Liver (tissue), 9 donors: ENCODE data around the gene CREB5. TPM values are rescaled to one million over a fixed set of nuclear protein-coding genes. Genes with fewer than 3 reads are reported as not detected.

Experiments
- DNase-seq: peaks from one replicate; pipeline ENCODE4 v3.0.0-alpha.2; 2017; ENCODE audit warnings: low spot score
- H3K27ac ChIP-seq, 2 donors: one replicate each; pipeline ENCODE4 v1.7.0; 2013; ENCODE audit warnings: inconsistent platforms in 2 of 2, low read length in 2 of 2, control low read depth in 1 of 2, low read depth in 1 of 2, mild to moderate bottlenecking in 1 of 2
- H3K27me3 ChIP-seq, 4 donors: one replicate each; pipeline versions ENCODE4 v1.6.1 to v1.7.0; 2013; ENCODE audit warnings: low read length in 3 of 4, inconsistent platforms in 1 of 4, mild to moderate bottlenecking in 1 of 4, moderate library complexity in 1 of 4; ENCODE audit not compliant: control insufficient read depth in 4 of 4, insufficient read depth in 4 of 4
- H3K36me3 ChIP-seq, 4 donors: one replicate each; pipeline versions ENCODE4 v1.6.1 to v1.7.0; 2013; ENCODE audit warnings: low read length in 3 of 4, mild to moderate bottlenecking in 3 of 4, low read depth in 1 of 4, moderate library complexity in 1 of 4; ENCODE audit not compliant: control insufficient read depth in 4 of 4, insufficient read depth in 3 of 4
- H3K4me1 ChIP-seq, 4 donors: one replicate each; pipeline versions ENCODE4 v1.6.1 to v1.7.0; 2013; ENCODE audit warnings: low read length in 3 of 4, mild to moderate bottlenecking in 3 of 4, moderate library complexity in 1 of 4; ENCODE audit not compliant: control insufficient read depth in 4 of 4, insufficient read depth in 4 of 4
- H3K4me3 ChIP-seq, 3 donors: one replicate each; pipeline versions ENCODE4 v1.6.1 to v1.7.0; 2013; ENCODE audit warnings: low read length in 3 of 3, control low read depth in 1 of 3, low read depth in 1 of 3, mild to moderate bottlenecking in 1 of 3
- H3K9ac ChIP-seq, 2 donors: one replicate each; pipeline ENCODE4 v1.7.0; 2013; ENCODE audit warnings: low read length in 2 of 2, mild to moderate bottlenecking in 2 of 2, moderate library complexity in 2 of 2, control low read depth in 1 of 2, low read depth in 1 of 2
- H3K9me3 ChIP-seq, 4 donors: one replicate each; pipeline versions ENCODE4 v1.6.1 to v1.7.0; 2013; ENCODE audit warnings: low read length in 3 of 4; ENCODE audit not compliant: control insufficient read depth in 4 of 4
- EGR1 ChIP-seq, 2 donors: IDR thresholded peaks; 2 replicates each; pipeline ENCODE4 v1.6.1; 2016 to 2018; ENCODE audit warnings: antibody characterized with exemption in 2 of 2, low read depth in 2 of 2
- FOXA1 ChIP-seq: IDR thresholded peaks from 2 replicates; pipeline ENCODE4 v1.6.1; 2016; ENCODE audit warnings: antibody characterized with exemption
- FOXA2 ChIP-seq: IDR thresholded peaks from 2 replicates; pipeline ENCODE4 v1.6.1; 2016; ENCODE audit warnings: antibody characterized with exemption
- GABPA ChIP-seq, 2 donors: IDR thresholded peaks in 1 of 2; conservative IDR thresholded peaks in 1 of 2; 2 replicates each; pipeline ENCODE4 v1.6.1; 2016; ENCODE audit warnings: antibody characterized with exemption in 2 of 2, mild to moderate bottlenecking in 1 of 2, moderate library complexity in 1 of 2
- HNF4A ChIP-seq, 2 donors: conservative IDR thresholded peaks; 2 replicates each; pipeline ENCODE4 v1.6.1; 2016; ENCODE audit warnings: antibody characterized with exemption in 2 of 2, mild to moderate bottlenecking in 2 of 2
- HNF4G ChIP-seq: IDR thresholded peaks from 2 replicates; pipeline ENCODE4 v1.6.1; 2016; ENCODE audit warnings: antibody characterized with exemption
- JUND ChIP-seq, 2 donors: IDR thresholded peaks; 2 replicates each; pipeline ENCODE4 v1.6.1; 2016; ENCODE audit warnings: antibody characterized with exemption in 2 of 2
- NR2F2 ChIP-seq: IDR thresholded peaks from 2 replicates; pipeline ENCODE4 v1.6.1; 2016; ENCODE audit warnings: antibody characterized with exemption
- RAD21 ChIP-seq, 2 donors: IDR thresholded peaks; 2 replicates each; pipeline ENCODE4 v1.6.1; 2016; ENCODE audit warnings: antibody characterized with exemption in 2 of 2, mild to moderate bottlenecking in 2 of 2
- RXRA ChIP-seq, 2 donors: IDR thresholded peaks; 2 replicates each; pipeline ENCODE4 v1.6.1; 2017 to 2018; ENCODE audit warnings: antibody characterized with exemption in 2 of 2, mild to moderate bottlenecking in 1 of 2
- SP1 ChIP-seq: IDR thresholded peaks from 2 replicates; pipeline ENCODE4 v1.6.1; 2018; ENCODE audit warnings: antibody characterized with exemption, mild to moderate bottlenecking
- TAF1 ChIP-seq: conservative IDR thresholded peaks from 2 replicates; pipeline ENCODE4 v1.6.1; 2016; ENCODE audit warnings: antibody characterized with exemption, mild to moderate bottlenecking
- YY1 ChIP-seq: IDR thresholded peaks from 2 replicates; pipeline ENCODE4 v1.6.1; 2016; ENCODE audit warnings: antibody characterized with exemption, mild to moderate bottlenecking
- WGBS: extraction: QIAGEN DNeasy Blood & Tissue Kit; methylation state at CpG from one replicate; pipeline ENCODE4 v1.1.7; 2013; 5-methylcytosine and 5-hydroxymethylcytosine counted together
- polyA plus RNA-seq, 2 donors: library from polyadenylated mRNA; stranded (reverse) in 1 of 2; unstranded in 1 of 2; fragments of 200-250 nt in 1 of 2; fragments of >200 nt in 1 of 2; fragmentation: Nextera tagmentation in 1 of 2; extraction: Ambion mirVana in 1 of 2; gene quantifications; one replicate each; pipeline versions ENCODE4 v1.2.1 to v1.2.3, GENCODE V29; 2013 to 2015
- total RNA-seq, 2 donors: library from RNA; depleted of rRNA; stranded (reverse); fragments of >200 nt; gene quantifications; one replicate each; pipeline ENCODE4 v1.2.3, GENCODE V29; 2014
- TF ChIP-seq, protein P1 (sequence below): fragments of 150-350 bp; IDR thresholded peaks from 2 replicates; pipeline ENCODE4 v1.5.1; 2017; ENCODE audit warnings: improper control_type of control experiment, low read depth, low read length; ENCODE audit not compliant: missing input control
- TF ChIP-seq, protein P2 (sequence below): IDR thresholded peaks from 2 replicates; pipeline ENCODE4 v1.6.1; 2016; ENCODE audit warnings: antibody characterized with exemption
- TF ChIP-seq, protein P3 (sequence below): IDR thresholded peaks from 2 replicates; pipeline ENCODE4 v1.6.1; 2016; ENCODE audit warnings: antibody characterized with exemption
- TF ChIP-seq, protein P4 (sequence below): IDR thresholded peaks from 2 replicates; pipeline ENCODE4 v1.6.1; 2016; ENCODE audit warnings: antibody characterized with exemption, mild to moderate bottlenecking
- TF ChIP-seq, protein P5 (sequence below): IDR thresholded peaks from 2 replicates; pipeline ENCODE4 v1.6.1; 2016; ENCODE audit warnings: antibody characterized with exemption
- donor health status: healthy.
- donor health status: healthy.
- donor health status: healthy.
- donor health status: healthy.
- donor health status: healthy.

Gene CREB5
- total and polyA plus RNA-seq, 4 donors, result 0.25 to 0.92 (median 0.67) TPM

DNA sequence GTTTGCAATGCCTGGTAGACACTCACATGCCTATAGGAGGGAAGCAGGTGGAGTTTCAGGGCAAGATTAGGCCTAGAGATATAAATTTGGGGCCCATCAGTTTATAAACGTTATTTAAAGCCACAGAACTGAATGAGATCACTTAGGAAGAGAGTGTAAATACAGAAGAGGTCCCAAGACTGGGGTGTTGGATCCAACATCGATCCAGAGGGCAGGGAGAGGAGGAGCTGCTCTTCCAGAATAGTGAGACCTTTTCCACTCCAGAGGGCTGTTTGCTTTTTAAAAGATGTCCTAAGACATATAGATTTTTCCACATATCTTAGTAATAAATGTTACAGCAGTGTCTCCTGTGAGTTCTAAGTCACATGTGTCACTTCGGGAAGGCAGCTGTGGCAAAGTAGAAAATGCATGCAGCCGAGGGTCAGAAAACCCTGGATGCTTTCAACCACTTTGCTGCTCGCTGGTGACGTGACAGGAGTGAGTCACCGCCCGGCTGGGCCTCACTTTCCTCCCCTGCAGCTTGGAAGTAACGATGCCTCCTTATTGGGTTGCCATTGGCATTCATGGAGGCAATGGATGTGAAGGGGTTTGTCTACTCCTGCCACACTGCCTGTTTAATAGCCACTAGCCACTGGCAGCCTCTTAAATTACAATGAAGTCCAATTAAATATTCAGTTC is 450.4 kb downstream of the CREB5 start:
- Histone ChIP-seq H3K36me3 (no peaks in the 10 kb centered on the region), H3K4me3 (no peak overlapping the region), H3K9me3 (no peaks in the 10 kb centered on the region), H3K27me3 (no peaks in the 10 kb centered on the region), H3K9ac (no peak overlapping the region), H3K27ac (no peak overlapping the region), H3K4me1 (no peaks in the 10 kb centered on the region)
- TF ChIP-seq JUND (IDR thresholded peaks at IDR 0.05), result no peak
- TF ChIP-seq, protein P1, sequence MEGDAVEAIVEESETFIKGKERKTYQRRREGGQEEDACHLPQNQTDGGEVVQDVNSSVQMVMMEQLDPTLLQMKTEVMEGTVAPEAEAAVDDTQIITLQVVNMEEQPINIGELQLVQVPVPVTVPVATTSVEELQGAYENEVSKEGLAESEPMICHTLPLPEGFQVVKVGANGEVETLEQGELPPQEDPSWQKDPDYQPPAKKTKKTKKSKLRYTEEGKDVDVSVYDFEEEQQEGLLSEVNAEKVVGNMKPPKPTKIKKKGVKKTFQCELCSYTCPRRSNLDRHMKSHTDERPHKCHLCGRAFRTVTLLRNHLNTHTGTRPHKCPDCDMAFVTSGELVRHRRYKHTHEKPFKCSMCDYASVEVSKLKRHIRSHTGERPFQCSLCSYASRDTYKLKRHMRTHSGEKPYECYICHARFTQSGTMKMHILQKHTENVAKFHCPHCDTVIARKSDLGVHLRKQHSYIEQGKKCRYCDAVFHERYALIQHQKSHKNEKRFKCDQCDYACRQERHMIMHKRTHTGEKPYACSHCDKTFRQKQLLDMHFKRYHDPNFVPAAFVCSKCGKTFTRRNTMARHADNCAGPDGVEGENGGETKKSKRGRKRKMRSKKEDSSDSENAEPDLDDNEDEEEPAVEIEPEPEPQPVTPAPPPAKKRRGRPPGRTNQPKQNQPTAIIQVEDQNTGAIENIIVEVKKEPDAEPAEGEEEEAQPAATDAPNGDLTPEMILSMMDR, result no peak
- TF ChIP-seq FOXA2, result no peak
- no peak for TF ChIP-seq NR2F2
- TF ChIP-seq HNF4G, result no peak
- no peak for TF ChIP-seq RXRA (IDR thresholded peaks at IDR 0.05)
- no peak for TF ChIP-seq RAD21 (IDR thresholded peaks at IDR 0.05)
- no peak for TF ChIP-seq GABPA (IDR thresholded peaks at IDR 0.05 in 1 of 2, conservative IDR thresholded peaks at IDR 0.05 in 1 of 2)
- no peak for TF ChIP-seq FOXA1
- TF ChIP-seq, protein P2, sequence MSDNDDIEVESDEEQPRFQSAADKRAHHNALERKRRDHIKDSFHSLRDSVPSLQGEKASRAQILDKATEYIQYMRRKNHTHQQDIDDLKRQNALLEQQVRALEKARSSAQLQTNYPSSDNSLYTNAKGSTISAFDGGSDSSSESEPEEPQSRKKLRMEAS, result no peak
- TF ChIP-seq, protein P3, sequence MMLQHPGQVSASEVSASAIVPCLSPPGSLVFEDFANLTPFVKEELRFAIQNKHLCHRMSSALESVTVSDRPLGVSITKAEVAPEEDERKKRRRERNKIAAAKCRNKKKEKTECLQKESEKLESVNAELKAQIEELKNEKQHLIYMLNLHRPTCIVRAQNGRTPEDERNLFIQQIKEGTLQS, result no peak
- TF ChIP-seq YY1, result no peak
- TF ChIP-seq, protein P4, sequence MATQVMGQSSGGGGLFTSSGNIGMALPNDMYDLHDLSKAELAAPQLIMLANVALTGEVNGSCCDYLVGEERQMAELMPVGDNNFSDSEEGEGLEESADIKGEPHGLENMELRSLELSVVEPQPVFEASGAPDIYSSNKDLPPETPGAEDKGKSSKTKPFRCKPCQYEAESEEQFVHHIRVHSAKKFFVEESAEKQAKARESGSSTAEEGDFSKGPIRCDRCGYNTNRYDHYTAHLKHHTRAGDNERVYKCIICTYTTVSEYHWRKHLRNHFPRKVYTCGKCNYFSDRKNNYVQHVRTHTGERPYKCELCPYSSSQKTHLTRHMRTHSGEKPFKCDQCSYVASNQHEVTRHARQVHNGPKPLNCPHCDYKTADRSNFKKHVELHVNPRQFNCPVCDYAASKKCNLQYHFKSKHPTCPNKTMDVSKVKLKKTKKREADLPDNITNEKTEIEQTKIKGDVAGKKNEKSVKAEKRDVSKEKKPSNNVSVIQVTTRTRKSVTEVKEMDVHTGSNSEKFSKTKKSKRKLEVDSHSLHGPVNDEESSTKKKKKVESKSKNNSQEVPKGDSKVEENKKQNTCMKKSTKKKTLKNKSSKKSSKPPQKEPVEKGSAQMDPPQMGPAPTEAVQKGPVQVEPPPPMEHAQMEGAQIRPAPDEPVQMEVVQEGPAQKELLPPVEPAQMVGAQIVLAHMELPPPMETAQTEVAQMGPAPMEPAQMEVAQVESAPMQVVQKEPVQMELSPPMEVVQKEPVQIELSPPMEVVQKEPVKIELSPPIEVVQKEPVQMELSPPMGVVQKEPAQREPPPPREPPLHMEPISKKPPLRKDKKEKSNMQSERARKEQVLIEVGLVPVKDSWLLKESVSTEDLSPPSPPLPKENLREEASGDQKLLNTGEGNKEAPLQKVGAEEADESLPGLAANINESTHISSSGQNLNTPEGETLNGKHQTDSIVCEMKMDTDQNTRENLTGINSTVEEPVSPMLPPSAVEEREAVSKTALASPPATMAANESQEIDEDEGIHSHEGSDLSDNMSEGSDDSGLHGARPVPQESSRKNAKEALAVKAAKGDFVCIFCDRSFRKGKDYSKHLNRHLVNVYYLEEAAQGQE, result no peak
- TF ChIP-seq TAF1, result no peak
- no peak for TF ChIP-seq EGR1 (IDR thresholded peaks at IDR 0.05; ENCODE audit: low read depth in 2 of 2)
- no peak for TF ChIP-seq HNF4A (conservative IDR thresholded peaks at IDR 0.05)
- no peak for DNase-seq
- WGBS, result 83% methylated on average over 9 of the region's 9 CpGs

DNA sequence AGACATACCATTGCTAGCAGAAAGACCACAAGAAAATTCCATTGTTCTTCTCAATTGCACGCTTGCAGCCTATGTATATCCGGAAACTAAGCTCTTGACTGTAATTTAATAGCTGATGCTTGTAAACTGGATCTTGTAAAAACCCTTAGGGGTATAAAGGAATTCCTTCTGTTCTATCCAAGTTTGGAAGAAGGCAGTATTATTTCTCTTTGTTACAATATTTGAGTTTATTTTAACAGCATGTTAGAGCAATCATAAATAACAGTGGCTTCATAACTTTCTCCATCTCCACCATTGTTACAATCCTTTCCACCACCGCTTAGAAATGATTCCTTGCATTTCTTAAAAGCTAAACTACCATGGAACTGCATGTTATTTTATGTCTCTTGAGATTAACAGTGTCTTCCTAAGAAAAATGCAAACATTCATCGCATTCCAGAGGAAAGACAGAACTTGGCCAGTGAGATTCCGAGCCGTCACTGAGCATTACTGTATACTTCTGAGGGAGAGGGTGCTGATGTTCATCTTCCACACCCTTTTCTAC is 453.4 kb downstream of the CREB5 start:
- no peak overlapping the region for H3K27ac ChIP-seq

More for the DNA sequence above, 453.4 kb downstream of the CREB5 start:
- Histone ChIP-seq H3K27me3 (no peaks in the 10 kb centered on the region), H3K36me3 (no peaks in the 10 kb centered on the region), H3K9ac (no peak overlapping the region), H3K9me3 (no peaks in the 10 kb centered on the region), H3K4me1 (no peaks in the 10 kb centered on the region), H3K4me3 (no peak overlapping the region)
- WGBS, result 92% methylated on average over 6 of the region's 6 CpGs
- DNase-seq, result no peak
- TF ChIP-seq TAF1 (no peak), NR2F2 (no peak), FOXA2 (no peak), EGR1 (IDR thresholded peaks at IDR 0.05; ENCODE audit: low read depth in 2 of 2) (no peak), YY1 (no peak), SP1 (no peak), FOXA1 (no peak)
- TF ChIP-seq, protein P3, result no peak
- TF ChIP-seq, protein P1, result no peak
- TF ChIP-seq, protein P5, sequence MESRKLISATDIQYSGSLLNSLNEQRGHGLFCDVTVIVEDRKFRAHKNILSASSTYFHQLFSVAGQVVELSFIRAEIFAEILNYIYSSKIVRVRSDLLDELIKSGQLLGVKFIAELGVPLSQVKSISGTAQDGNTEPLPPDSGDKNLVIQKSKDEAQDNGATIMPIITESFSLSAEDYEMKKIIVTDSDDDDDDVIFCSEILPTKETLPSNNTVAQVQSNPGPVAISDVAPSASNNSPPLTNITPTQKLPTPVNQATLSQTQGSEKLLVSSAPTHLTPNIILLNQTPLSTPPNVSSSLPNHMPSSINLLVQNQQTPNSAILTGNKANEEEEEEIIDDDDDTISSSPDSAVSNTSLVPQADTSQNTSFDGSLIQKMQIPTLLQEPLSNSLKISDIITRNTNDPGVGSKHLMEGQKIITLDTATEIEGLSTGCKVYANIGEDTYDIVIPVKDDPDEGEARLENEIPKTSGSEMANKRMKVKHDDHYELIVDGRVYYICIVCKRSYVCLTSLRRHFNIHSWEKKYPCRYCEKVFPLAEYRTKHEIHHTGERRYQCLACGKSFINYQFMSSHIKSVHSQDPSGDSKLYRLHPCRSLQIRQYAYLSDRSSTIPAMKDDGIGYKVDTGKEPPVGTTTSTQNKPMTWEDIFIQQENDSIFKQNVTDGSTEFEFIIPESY, result no peak
